ENCODE data around the gene ZNF630.

GRCh38 chrX:48101443-48101842 is 30.0 kb upstream of the ZNF630 start:
- TF ChIP-seq CTCF (IDR thresholded peaks at IDR 0.05), result no peak
- TF ChIP-seq POLR2A (IDR thresholded peaks at IDR 0.05), result no peak

All from breast epithelium (tissue), 3 donors.